Dermis blood vessel endothelial cell (primary cell): ENCODE results near the gene SVOP. TPM values are rescaled to one million over a fixed set of nuclear protein-coding genes. Genes with fewer than 3 reads are reported as not detected.
"Not testable (repeated sequence)": the region's sequence is repeated elsewhere in the genome, so short reads cannot be mapped to it uniquely, and the experiment has no call there.

Source experiments
- DNase-seq: peaks from one replicate; pipeline ENCODE4 v3.0.0; 2010
- total RNA-seq: library from RNA; depleted of rRNA; stranded (reverse); fragments of >200 nt; gene quantifications from 2 replicates; pipeline ENCODE4 v1.2.3, GENCODE V29; 2014

SVOP gene
- total RNA-seq, 1 donor from 2014 or later = not detected

DNA sequence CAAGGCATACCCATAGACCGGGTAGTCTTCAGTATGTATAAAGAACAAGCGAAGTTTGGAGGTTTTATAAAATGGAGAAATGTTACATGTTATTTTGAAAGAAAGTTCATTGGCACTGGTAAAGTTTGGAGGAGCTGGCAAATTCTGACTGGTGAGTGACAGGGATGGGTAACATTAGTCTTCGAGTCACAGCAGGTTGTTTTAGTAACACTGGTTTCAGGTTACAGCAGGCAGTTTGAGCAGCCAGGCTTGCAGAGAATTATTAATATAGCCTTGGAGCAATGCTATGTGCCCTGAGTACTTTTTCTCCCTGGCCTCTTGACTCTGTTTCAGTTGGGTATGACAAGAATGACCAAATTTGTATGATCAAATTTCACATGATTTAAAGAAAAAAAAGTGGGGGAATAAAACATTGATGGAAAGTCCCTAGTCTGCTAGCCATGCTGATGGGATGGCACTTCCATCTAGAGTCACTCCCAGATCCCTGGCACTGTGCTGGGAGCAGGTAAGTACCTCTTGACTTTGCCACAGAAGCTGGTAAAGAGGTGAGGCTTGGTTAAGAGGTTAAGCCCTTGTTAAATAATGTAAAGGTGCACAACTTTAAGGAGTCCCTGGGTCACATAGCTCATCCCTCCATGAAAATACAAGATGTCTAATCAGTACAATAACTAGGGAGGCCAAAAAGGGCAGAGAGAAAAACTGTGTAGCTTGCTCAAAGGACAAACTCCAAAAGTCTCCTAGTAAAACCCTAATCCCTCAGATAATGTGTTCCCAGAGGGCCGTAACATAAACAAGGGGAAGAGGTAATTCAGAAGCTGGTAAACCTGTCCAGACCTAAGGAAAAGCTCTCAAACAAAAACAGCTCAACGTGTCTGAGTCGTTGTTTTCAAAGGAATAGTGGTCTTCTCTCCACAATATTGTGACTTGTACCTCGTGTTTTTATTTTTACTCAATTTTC is 12.7 kb upstream of the SVOP start:
- no peak for DNase-seq

DNA sequence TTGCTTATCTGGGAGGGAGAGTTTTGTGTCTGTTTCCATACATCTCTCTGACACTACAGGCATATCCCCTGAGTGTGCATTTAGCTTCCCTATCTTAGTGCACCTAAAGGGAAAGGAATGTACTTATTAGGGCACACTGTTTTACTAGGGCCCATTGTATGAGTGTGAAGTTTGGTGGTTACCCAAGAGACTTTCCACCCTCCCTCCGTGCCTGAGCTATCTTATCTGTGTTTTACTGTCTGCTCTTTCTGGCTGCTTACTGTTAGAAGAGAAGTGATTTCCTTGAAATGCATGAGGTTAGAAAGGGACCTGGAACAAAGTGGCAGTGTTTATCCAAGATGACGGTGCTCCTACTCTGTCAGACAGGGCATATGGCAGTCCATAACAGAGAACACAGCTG is 8.5 kb upstream of the SVOP start:
- DNase-seq = no peak

DNA sequence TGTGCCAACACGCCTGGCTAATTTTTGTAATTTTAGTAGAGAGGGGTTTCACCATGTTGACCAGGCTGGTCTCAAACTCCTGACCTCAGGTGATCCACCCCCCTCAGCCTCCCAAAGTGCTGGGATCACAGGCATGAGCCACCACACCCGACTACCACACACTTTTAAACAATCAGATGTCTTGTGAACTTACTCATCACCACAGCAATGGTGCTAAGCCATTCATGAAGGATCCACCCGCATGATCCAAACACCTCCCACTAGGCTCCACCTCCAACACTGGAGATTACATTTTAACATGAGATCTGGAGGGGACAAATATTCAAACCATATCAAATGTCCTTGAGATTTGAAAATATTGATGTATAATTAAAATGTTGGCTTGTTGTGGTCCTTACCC is 7.8 kb upstream of the SVOP start:
- not testable (repeated sequence) for DNase-seq

DNA sequence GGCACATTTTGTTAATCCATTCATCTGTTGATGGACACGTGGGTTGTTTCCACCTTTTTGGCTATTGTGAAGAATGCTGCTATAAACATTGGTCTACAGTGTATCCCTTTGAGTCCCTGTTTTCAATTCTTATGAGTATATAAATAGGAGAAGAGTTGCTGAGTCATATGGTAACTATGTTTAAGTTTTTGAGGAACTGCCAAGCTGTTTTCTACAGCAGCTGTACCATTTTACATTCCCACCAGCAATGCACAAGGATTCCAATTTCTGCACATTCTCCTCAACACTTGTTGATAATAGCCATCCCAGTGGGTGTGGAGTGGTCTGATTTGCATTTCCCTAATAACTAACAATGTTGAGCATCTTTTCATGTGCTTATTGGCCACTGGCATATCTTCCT is 6.9 kb upstream of the SVOP start:
- no peak for DNase-seq

DNA sequence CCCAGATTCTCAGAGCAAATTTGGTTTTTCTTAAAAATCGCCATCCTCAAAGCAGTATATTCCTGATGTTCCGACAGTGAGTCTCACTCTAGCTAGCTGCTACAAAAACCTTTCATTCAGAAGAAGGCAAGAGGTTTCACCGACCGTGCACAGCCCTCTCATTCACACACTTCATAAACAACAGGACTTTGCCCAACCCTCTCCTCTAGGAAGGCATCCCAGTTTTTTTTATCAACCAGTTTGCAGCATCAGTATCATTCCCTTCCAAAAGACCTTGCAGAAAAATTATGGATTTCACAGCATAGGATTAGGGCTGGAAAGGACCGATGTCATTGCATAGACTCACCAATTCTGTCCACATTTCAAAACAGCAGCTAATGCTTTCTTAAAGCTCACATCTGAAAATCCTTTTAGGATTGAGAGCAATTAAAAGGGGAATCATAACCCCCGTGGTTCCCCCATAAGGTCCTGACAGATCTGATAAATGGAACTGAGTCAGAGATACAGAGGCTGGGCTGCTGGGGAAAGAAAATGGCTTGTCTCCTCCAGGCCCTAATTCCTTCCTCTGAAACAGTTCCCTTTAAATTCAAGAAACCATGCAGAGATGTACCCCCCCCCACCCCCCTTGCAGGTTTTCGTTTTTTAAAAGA is 597 bp downstream of the SVOP start:
- no peak for DNase-seq

- no peak for DNase-seq
These were observed 2.6 kb downstream of the SVOP start for GRCh38 chr12:109018296-109018695.

- no peak for DNase-seq
These were observed 3.9 kb downstream of the SVOP start for GRCh38 chr12:109016978-109017377.

DNA sequence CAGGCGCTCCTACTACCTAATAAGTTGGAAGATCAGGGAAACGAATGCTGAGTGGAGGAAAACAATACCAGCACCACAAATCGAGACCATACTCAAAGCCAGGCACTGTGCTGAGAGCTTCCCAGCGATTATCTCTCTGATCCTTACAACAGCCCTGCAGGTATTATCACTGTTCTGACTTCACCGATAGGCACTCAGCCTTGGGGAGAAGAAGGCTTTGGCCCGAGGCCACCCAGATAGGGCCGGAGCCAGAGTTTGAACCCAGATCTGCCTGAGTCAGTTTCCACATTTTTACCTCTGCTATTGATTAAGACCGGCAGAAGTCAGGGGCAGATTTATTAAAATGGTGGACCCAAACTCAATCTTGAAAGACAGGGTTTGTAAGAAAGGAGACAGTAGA is 4.9 kb downstream of the SVOP start:
- no peak for DNase-seq

DNA sequence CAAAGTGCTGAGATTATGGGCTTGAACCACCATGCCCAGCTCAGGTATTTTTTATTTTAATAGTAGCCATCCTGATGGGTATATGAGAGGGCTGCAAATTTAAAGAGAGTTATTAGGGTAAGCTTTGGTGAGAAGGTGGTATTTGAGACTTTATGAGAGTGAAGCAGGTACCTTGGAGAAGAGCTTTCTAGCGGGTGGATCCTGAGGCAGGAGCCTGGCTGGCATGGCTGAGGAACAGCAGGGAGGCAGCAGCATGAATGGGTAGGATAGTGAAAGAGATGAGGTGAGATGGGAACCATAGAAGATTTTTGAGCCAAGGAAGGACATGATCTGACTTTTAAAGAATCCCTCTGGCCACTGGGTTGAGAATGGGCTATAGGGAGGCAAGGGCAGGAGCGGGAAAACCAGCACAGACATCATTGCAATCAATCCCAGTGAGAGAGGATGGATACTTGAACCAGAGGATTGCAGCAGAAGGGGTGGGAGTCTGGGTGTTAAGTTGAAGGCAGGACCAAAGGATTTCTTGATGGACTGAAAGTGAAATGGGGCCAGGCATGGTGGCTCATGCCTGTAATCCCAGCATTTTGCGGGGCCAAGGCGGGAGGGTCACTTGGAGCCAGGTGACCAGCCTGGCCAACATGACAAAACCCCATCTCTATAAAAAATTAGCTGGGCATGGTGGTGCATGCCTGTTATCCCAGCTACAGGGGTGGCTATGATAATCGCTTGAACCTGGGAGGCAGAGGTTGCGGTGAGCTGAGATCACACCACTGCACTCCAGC is 5.7 kb downstream of the SVOP start:
- DNase-seq = no peak

DNA sequence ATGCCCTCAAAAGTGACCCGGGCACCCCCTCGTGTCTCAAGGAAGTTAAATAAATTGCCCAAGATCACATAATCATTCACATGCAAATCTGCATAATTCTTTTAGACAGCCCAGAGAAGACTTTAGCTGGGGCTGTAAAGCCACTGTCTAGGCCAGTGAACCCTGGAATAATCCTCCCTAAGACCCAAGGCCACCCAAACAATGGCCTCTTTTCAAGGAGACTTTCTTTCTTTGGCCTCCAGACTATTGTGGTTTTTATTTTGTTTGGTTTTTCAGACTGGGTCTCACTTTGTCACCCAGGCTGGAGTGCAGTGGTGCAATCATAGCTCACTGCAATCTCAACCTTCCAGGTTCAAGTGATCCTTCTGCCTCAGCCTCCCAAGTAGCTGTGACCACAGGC is 10.6 kb downstream of the SVOP start:
- no peak for DNase-seq

GRCh38 chr12:109009766-109010165 is 11.1 kb downstream of the SVOP start:
- DNase-seq = no peak

- no peak for DNase-seq
These were observed 16.9 kb downstream of the SVOP start for GRCh38 chr12:109004017-109004416.

GRCh38 chr12:108996320-108996719 is 24.5 kb downstream of the SVOP start:
- no peak for DNase-seq

DNA sequence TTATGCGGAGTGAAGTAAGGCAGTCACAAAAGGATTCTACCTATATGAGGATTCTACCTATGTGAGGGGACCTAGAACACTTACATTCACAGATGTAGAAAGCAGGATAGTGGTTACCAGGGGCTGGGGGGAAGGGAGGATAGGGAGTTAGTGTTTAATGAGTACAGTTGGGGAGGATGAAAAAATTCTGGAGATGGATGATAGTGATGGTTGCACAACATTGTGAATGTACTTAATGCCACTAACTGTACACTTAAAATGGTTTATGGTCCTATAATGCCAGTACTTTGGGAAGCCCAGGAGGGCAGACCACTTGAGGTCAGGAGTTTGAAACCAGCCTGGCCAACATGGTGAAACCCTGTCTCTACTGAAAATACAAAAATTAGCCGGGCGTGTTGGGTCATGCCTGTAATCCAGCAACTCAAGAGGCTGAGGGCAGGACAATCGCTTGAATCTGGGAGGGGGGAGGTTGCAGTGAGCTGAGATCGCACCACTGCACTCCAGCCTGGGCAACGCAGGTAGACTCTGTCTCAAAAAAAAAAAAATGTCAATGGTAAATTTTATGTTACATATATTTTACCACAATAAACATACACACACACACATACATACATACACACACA is 25.4 kb downstream of the SVOP start:
- no peak for DNase-seq

- not testable (repeated sequence) for DNase-seq
These were observed 30.8 kb downstream of the SVOP start for GRCh38 chr12:108990103-108990502.

DNA sequence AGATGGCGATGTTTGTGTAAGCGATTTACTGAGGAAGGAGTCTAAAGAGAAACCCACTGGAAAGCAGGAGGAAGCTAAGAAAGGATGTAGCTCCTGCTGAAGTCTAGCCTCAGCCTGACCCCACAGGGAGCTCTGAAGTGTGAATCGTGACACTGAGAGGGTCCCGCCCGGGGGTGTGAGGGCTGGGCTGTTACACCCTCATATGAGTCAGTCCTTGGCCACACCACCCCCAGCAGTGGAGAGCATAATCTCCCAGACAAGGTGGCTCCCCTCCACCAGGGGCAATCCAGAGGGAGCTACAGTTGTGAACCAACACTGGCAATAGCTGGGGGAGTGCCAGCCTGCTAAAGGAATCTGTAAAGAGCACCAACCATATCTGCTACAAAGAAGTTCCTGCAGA is 31.5 kb downstream of the SVOP start:
- DNase-seq = no peak

- no peak for DNase-seq
These were observed 35.1 kb downstream of the SVOP start for GRCh38 chr12:108985750-108986149.

GRCh38 chr12:108983227-108983626 is 37.6 kb downstream of the SVOP start:
- DNase-seq = no peak

DNA sequence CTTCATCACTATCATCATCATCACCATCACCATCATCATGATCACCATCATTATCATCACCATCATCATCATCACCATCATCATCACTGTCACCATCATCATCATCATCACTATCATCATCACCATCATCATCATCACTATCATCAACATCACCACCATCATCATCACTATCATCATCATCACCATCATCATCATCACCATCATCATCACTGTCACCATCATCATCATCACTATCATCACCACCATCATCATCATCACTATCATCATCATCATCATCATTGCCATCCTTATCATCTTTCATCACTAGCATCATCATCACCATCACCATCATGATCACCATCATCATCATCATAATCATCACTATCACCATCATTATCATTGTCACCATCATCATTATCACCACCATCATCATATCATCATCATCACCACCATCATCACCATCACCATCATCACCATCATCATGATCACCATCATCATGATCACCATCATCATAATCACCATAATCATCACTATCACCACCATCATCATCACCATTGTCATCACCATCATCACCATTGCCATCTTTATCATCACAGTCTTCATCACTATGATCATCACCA is 38.1 kb downstream of the SVOP start:
- DNase-seq = no peak

DNA sequence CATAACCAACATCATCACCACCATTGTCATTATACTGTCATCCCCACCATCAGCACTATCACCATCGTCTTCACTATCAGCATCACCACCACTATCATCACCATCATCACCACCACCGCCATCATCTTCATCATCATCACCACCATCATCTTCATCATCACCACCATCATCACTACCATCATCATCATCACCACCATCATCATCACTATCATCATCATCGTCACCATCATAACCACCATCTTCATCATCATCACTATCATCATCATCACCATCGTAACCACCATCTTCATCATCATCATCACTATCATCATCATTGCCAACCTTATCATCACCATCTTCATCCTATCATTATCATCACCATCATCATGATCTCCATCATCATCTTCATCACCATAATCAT is 39.0 kb downstream of the SVOP start:
- DNase-seq = no peak

- DNase-seq = no peak
These were observed 39.8 kb downstream of the SVOP start for GRCh38 chr12:108980831-108981618.

DNA sequence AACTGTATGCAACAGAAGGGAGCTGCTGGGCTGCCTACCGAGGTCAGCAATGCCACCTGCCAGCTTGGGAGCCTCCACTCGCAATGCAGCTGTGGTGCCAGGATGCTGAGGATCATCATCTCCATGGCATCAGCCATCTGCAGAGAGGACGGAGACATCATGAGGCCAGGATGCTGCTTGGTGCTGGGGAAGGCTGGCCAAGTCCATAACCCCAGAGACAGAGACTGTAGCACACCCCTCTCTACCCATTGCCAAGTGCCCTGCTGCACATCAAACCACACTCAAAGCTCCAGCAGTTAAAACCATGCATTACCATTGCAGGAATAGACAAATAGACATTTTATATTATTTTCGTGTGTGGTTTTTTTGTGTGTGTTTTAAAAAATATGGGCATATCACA is 43.5 kb downstream of the SVOP start:
- DNase-seq = no peak
